Measurements from ENCODE around the gene SRGAP1. TPM values are rescaled to one million over a fixed set of nuclear protein-coding genes. Genes with fewer than 3 reads are reported as not detected.
A peak's percentile ranks its signal among the peaks of the same experiment; 100 is the strongest.

The SRGAP1 gene
- total and polyA plus RNA-seq, 9 of the 15 experiments (the other 6 are each of a cell fraction or from before 2014, with no cell fraction given), result 0.01 to 0.13 (median 0.04) TPM; not detected in 3

- no peak overlapping the region for H3K4me3 ChIP-seq
- no peaks in the 10 kb centered on the region for H3K27me3 ChIP-seq (ENCODE audit: control insufficient read depth in 2 of 2, insufficient read depth in 2 of 2, low read length in 2 of 2)
- BruUV-seq (replicated peaks), result no TSS peak
- DNase-seq (ENCODE audit: extremely low read depth in 1 of 4, low spot score in 3 of 4) (no peak), ATAC-seq (no peak), FAIRE-seq (no peak)
- no peak overlapping the region for H3K9ac ChIP-seq (ENCODE audit: insufficient read depth in 1 of 2, low read depth in 2 of 2, low read length in 2 of 2)
- H3K9me3 ChIP-seq (replicated peaks; ENCODE audit: control insufficient read depth, insufficient read depth, low read depth, low read length), result no peaks in the 10 kb centered on the region
- 0% methylated on average over 2 of the region's 5 CpGs for WGBS (ENCODE audit: insufficient coverage, low coverage, missing lambda C conversion rate)
- no peaks in the 10 kb centered on the region for H3K79me2 ChIP-seq (ENCODE audit: control insufficient read depth, insufficient read depth, low read length)
- intact Hi-C loops (cut with micrococcal nuclease) (no loop called here), in situ Hi-C loops (cut with MboI) (no loop called here)
- H3K27ac ChIP-seq (ENCODE audit: extremely low read depth, low read depth, low read length), result no peak overlapping the region
- H3K36me3 ChIP-seq (ENCODE audit: control insufficient read depth, insufficient read depth, low read length), result no peaks in the 10 kb centered on the region
- H2AFZ ChIP-seq (ENCODE audit: low read depth, low read length), result no peak overlapping the region
- H3K4me2 ChIP-seq (ENCODE audit: insufficient read depth, low read length), result no peak overlapping the region
- no peaks in the 10 kb centered on the region for H3K4me1 ChIP-seq (replicated peaks in 1 of 2; ENCODE audit: control insufficient read depth in 2 of 2, insufficient read depth in 2 of 2, low read length in 2 of 2)
- CTCF ChIA-PET (ENCODE audit: low intra/inter-chr PET ratio), result no interaction called here
- H4K20me1 ChIP-seq (replicated peaks; ENCODE audit: control insufficient read depth, insufficient read depth, low read length), result no peaks in the 10 kb centered on the region
- no peak for TF ChIP-seq ZBTB43 (CRISPR knock-in tag; IDR thresholded peaks at IDR 0.05)
- TF ChIP-seq NFATC3 (IDR thresholded peaks at IDR 0.05), result no peak
- TF ChIP-seq KLF13 (tag; IDR thresholded peaks at IDR 0.05; ENCODE audit: borderline replicate concordance, low read depth), result no peak
- TF ChIP-seq ZNF316 (IDR thresholded peaks at IDR 0.05), result peak; percentile 25; the same call in 1 of the 2 replicates
- no peak for TF ChIP-seq SP2 (IDR thresholded peaks at IDR 0.05; ENCODE audit: extremely low read depth, low read depth, low read length, poor library complexity, severe bottlenecking)
- no peak for TF ChIP-seq ZNF165 (CRISPR knock-in tag; IDR thresholded peaks at IDR 0.05; ENCODE audit: borderline replicate concordance)
- no peak for TF ChIP-seq IRF9 (tag; IDR thresholded peaks at IDR 0.05)
- no peak for TF ChIP-seq DDX20 (tag; IDR thresholded peaks at IDR 0.05; ENCODE audit: low read depth)
- POLR2A ChIA-PET, result no interaction called here
- no peaks in the 10 kb centered on the region for H3K9me1 ChIP-seq (ENCODE audit: control insufficient read depth, insufficient read depth, low read length)
Observed at GRCh38 chr12:63944586-63945228, 100.2 kb downstream of the SRGAP1 start.

All from K562 (cell line).